HEK293 (cell line): ENCODE results near the gene PSG1.
"Not testable (repeated sequence)": the region's sequence is repeated elsewhere in the genome, so short reads cannot be mapped to it uniquely, and the experiment has no call there.

Source experiments
- CTCF ChIA-PET: fragments of 350-600 bp; formaldehyde crosslinking; extraction: SDS; loops from one replicate; lab custom pipeline; 2021; ENCODE audit warnings: antibody characterized with exemption; lab: Yijun Ruan, JAX
- POLR2A ChIA-PET: fragments of 300-600 bp; formaldehyde crosslinking; extraction: SDS; loops from one replicate; lab custom pipeline; 2020; ENCODE audit warnings: antibody characterized with exemption, inconsistent platforms; lab: Yijun Ruan, JAX
- H3K27ac ChIP-seq: fragments of 200-500 bp; sonication (Bioruptor generic); 2 replicates; pipeline ENCODE4 v1.5.1; 2014; ENCODE audit warnings: low read depth, low read length, control low read depth, inconsistent platforms; ENCODE audit errors: extremely low read depth
- H3K36me3 ChIP-seq, 2 experiments: fragments of 200-500 bp in 1 of 2; sonication (Bioruptor generic) in 1 of 2; 1 replicate in 1 of 2; 2 replicates in 1 of 2; pipeline ENCODE4 v1.5.1; 2014 to 2017; ENCODE audit warnings: inconsistent platforms in 2 of 2, low read length in 2 of 2; ENCODE audit not compliant: control insufficient read depth in 2 of 2, insufficient read depth in 1 of 2
- H3K4me1 ChIP-seq: fragments of 200-500 bp; sonication (Bioruptor generic); 2 replicates; pipeline ENCODE4 v1.5.1; 2014; ENCODE audit warnings: mild to moderate bottlenecking, low read length, inconsistent platforms; ENCODE audit not compliant: control insufficient read depth, insufficient read depth
- H3K4me3 ChIP-seq: 2 replicates; pipeline ENCODE4 v1.5.1; 2011; ENCODE audit warnings: low read depth, mild to moderate bottlenecking, control low read depth, low read length, moderate library complexity
- H3K9me3 ChIP-seq: fragments of 200-500 bp; sonication (Bioruptor generic); 2 replicates; pipeline ENCODE4 v1.5.1; 2014; ENCODE audit warnings: low read depth, low read length, inconsistent platforms; ENCODE audit not compliant: control insufficient read depth, insufficient read depth
- HOXA7 ChIP-seq: sonication (generic); formaldehyde crosslinking; IDR thresholded peaks from 2 replicates; pipeline ENCODE4 v1.8.1; 2022; ENCODE audit warnings: missing genetic modification reagents, borderline replicate concordance
- KLF1 ChIP-seq: fragments of 450-650 bp; formaldehyde crosslinking; IDR thresholded peaks from 2 replicates; pipeline ENCODE4 v1.5.1; 2016; ENCODE audit warnings: missing biosample characterization, missing genetic modification characterization
- KLF10 ChIP-seq: fragments of 450-650 bp; IDR thresholded peaks from 2 replicates; pipeline ENCODE4 v1.5.1; 2018; ENCODE audit warnings: missing biosample characterization, mild to moderate bottlenecking, missing genetic modification characterization
- MEIS1 ChIP-seq: sonication (generic); formaldehyde crosslinking; IDR thresholded peaks from 2 replicates; pipeline ENCODE4 v1.8.1; 2022; ENCODE audit warnings: missing genetic modification reagents, mild to moderate bottlenecking, borderline replicate concordance
- ZFP37 ChIP-seq: fragments of 450-650 bp; formaldehyde crosslinking; IDR thresholded peaks from 2 replicates; pipeline ENCODE4 v1.5.1; 2016; ENCODE audit warnings: missing biosample characterization, missing genetic modification characterization
- ZIC2 ChIP-seq: fragments of 450-650 bp; formaldehyde crosslinking; IDR thresholded peaks from 2 replicates; pipeline ENCODE4 v1.5.1; 2016; ENCODE audit warnings: missing biosample characterization, missing genetic modification characterization
- ZNF2 ChIP-seq: fragments of 450-650 bp; formaldehyde crosslinking; IDR thresholded peaks from 2 replicates; pipeline ENCODE4 v1.5.1; 2016; ENCODE audit warnings: missing biosample characterization, missing genetic modification characterization
- ZNF280D ChIP-seq: fragments of 450-650 bp; formaldehyde crosslinking; IDR thresholded peaks from 2 replicates; pipeline ENCODE4 v1.5.1; 2016; ENCODE audit warnings: missing biosample characterization, missing genetic modification characterization
- ZNF354C ChIP-seq: fragments of 450-650 bp; formaldehyde crosslinking; IDR thresholded peaks from 2 replicates; pipeline ENCODE4 v1.5.1; 2016; ENCODE audit warnings: missing biosample characterization, missing genetic modification characterization, low read depth, borderline replicate concordance
- ZNF423 ChIP-seq: fragments of 450-650 bp; formaldehyde crosslinking; IDR thresholded peaks from 2 replicates; pipeline ENCODE4 v1.5.1; 2016; ENCODE audit warnings: missing biosample characterization, missing genetic modification characterization
- ZNF488 ChIP-seq: fragments of 450-650 bp; formaldehyde crosslinking; IDR thresholded peaks from 2 replicates; pipeline ENCODE4 v1.5.1; 2016; ENCODE audit warnings: missing biosample characterization, missing genetic modification characterization
- ZNF610 ChIP-seq: fragments of 450-650 bp; formaldehyde crosslinking; IDR thresholded peaks from 2 replicates; pipeline ENCODE4 v1.5.1; 2016; ENCODE audit warnings: missing biosample characterization, missing genetic modification characterization, borderline replicate concordance
- ZNF621 ChIP-seq: fragments of 450-650 bp; formaldehyde crosslinking; IDR thresholded peaks from 2 replicates; pipeline ENCODE4 v1.5.1; 2017; ENCODE audit warnings: missing biosample characterization, missing genetic modification characterization
- ZNF654 ChIP-seq: fragments of 450-650 bp; formaldehyde crosslinking; IDR thresholded peaks from 2 replicates; pipeline ENCODE4 v1.5.1; 2016; ENCODE audit warnings: low read depth, missing biosample characterization, missing genetic modification characterization
- TF ChIP-seq, protein P1 (sequence below): fragments of 450-650 bp; formaldehyde crosslinking; IDR thresholded peaks from 2 replicates; pipeline ENCODE4 v1.5.1; 2016; ENCODE audit warnings: missing biosample characterization, missing genetic modification characterization
- TF ChIP-seq, protein P2 (sequence below): fragments of 450-650 bp; formaldehyde crosslinking; IDR thresholded peaks from 2 replicates; pipeline ENCODE4 v1.5.1; 2017; ENCODE audit warnings: missing biosample characterization, missing genetic modification characterization
- TF ChIP-seq, protein P3 (sequence below): fragments of 450-650 bp; formaldehyde crosslinking; IDR thresholded peaks from 2 replicates; pipeline ENCODE4 v1.5.1; 2016; ENCODE audit warnings: missing biosample characterization, missing genetic modification characterization

The PSG1 gene

GRCh38 chr19:42926781-42927180 is 47.3 kb upstream of the PSG1 start:
- Histone ChIP-seq H3K4me3 (no peak overlapping the region), H3K4me1 (no peaks in the 10 kb centered on the region), H3K9me3 (no peaks in the 10 kb centered on the region), H3K27ac (no peak overlapping the region), H3K36me3 (no peaks in the 10 kb centered on the region)
- CTCF ChIA-PET: interaction anchor here (0.6 to 1.3 kb wide), 3 partner anchors 77 to 157 kb away, joined by 3 read pairs; no protein-coding TSS in a partner anchor
- TF ChIP-seq, protein P1, sequence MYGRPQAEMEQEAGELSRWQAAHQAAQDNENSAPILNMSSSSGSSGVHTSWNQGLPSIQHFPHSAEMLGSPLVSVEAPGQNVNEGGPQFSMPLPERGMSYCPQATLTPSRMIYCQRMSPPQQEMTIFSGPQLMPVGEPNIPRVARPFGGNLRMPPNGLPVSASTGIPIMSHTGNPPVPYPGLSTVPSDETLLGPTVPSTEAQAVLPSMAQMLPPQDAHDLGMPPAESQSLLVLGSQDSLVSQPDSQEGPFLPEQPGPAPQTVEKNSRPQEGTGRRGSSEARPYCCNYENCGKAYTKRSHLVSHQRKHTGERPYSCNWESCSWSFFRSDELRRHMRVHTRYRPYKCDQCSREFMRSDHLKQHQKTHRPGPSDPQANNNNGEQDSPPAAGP (tag by site-specific recombination): no peak
- TF ChIP-seq HOXA7 (CRISPR knock-in tag) (no peak), MEIS1 (CRISPR knock-in tag) (no peak), ZFP37 (tag by site-specific recombination) (no peak), ZNF610 (tag by site-specific recombination) (no peak), ZNF280D (tag by site-specific recombination) (no peak), ZNF2 (tag by site-specific recombination) (no peak), ZNF354C (tag by site-specific recombination) (no peak), ZIC2 (tag by site-specific recombination) (no peak), ZNF488 (no peak), KLF1 (tag by site-specific recombination) (no peak), ZNF621 (tag by site-specific recombination) (no peak), ZNF423 (tag by site-specific recombination) (no peak), KLF10 (tag by site-specific recombination) (no peak)
- TF ChIP-seq, protein P2, sequence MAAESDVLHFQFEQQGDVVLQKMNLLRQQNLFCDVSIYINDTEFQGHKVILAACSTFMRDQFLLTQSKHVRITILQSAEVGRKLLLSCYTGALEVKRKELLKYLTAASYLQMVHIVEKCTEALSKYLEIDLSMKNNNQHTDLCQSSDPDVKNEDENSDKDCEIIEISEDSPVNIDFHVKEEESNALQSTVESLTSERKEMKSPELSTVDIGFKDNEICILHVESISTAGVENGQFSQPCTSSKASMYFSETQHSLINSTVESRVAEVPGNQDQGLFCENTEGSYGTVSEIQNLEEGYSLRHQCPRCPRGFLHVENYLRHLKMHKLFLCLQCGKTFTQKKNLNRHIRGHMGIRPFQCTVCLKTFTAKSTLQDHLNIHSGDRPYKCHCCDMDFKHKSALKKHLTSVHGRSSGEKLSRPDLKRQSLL: no peak
- TF ChIP-seq, protein P3, sequence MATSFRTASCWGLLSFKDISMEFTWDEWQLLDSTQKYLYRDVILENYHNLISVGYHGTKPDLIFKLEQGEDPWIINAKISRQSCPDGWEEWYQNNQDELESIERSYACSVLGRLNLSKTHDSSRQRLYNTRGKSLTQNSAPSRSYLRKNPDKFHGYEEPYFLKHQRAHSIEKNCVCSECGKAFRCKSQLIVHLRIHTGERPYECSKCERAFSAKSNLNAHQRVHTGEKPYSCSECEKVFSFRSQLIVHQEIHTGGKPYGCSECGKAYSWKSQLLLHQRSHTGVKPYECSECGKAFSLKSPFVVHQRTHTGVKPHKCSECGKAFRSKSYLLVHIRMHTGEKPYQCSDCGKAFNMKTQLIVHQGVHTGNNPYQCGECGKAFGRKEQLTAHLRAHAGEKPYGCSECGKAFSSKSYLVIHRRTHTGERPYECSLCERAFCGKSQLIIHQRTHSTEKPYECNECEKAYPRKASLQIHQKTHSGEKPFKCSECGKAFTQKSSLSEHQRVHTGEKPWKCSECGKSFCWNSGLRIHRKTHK: no peak
- POLR2A ChIA-PET: no interaction called here

DNA sequence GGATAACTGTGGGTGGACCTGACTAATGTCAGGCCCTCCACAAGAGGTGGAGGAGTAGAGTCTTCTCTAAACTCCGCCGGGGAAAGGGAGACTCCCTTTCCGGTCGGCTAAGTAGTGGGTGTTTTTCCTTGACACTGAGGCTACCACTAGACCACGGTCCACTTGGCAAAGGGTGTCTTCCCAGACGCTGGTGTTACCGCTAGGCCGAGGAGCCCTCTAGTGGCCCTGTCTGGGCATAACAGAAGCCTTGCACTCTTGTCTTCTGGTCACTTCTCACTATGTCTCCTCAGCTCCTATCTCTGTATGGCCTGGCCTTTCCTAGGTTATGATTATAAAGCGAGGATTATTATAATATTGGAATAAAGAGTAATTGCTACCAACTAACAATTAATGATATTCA is 43.6 kb upstream of the PSG1 start:
- H3K4me3 ChIP-seq, H3K4me1 ChIP-seq, H3K27ac ChIP-seq, H3K36me3 ChIP-seq, POLR2A ChIA-PET, H3K9me3 ChIP-seq: not testable (repeated sequence)
- CTCF ChIA-PET: interaction anchor here (0.6 to 4.3 kb wide), 15 partner anchors 9 to 295 kb away, joined by 3 to 21 read pairs (median 4); no protein-coding TSS in a partner anchor
- TF ChIP-seq ZNF654 (tag by site-specific recombination): peak; percentile 32; the same call in 1 of the 2 replicates

GRCh38 chr19:42920971-42921370 is 41.5 kb upstream of the PSG1 start:
- H3K9me3 ChIP-seq, H3K4me3 ChIP-seq, H3K4me1 ChIP-seq, H3K27ac ChIP-seq, H3K36me3 ChIP-seq: not testable (repeated sequence)
- POLR2A ChIA-PET: interaction anchor here (0.6 kb wide), 1 partner anchor 132 kb away, joined by 4 read pairs; no protein-coding TSS in a partner anchor
- CTCF ChIA-PET: interaction anchor here (0.6 to 4.3 kb wide), 7 partner anchors 20 to 237 kb away, joined by 3 to 21 read pairs (median 4); no protein-coding TSS in a partner anchor
